ENCODE data around the gene GAK. TPM values are rescaled to one million over a fixed set of nuclear protein-coding genes. Genes with fewer than 3 reads are reported as not detected.

The GAK gene
- total RNA-seq, 2 donors from 2014 or later: 104 to 121 TPM

GRCh38 chr4:911871-912490 is 20.1 kb downstream of the GAK start:
- WGBS, 2 experiments (ENCODE audit: insufficient coverage in 1 of 2, insufficient read length in 1 of 2): 88 to 89% methylated on average over 22 to 29 of the region's 29 CpGs
- H3K27ac ChIP-seq (ENCODE audit: low read depth, low read length): no peak overlapping the region

GRCh38 chr4:911221-911751 is 20.8 kb downstream of the GAK start:
- Histone ChIP-seq H3K9me3 (ENCODE audit: control insufficient read depth, low read length) (no peaks in the 10 kb centered on the region), H3K27me3 (ENCODE audit: control insufficient read depth, insufficient read depth, low read length, poor library complexity, severe bottlenecking) (no peaks in the 10 kb centered on the region), H3K36me3 (ENCODE audit: control insufficient read depth, insufficient read depth, low read length) (peaks cover 13% of the 10 kb centered on the region), H3K4me1 (ENCODE audit: control insufficient read depth, insufficient read depth, low read length) (no peaks in the 10 kb centered on the region), H3K9ac (ENCODE audit: extremely low read depth, low read length, poor library complexity, severe bottlenecking) (no peak overlapping the region), H3K27ac (ENCODE audit: low read depth, low read length) (no peak overlapping the region), H3K4me3 (ENCODE audit: low read length) (no peak overlapping the region)
- Mint-ChIP-seq H3K27me3 (ENCODE audit: insufficient read depth) (no peaks in the 10 kb centered on the region), H3K4me3 (no peak overlapping the region), H3K27ac (peak overlapping the region; percentile 39), H3K9me3 (no peaks in the 10 kb centered on the region), H3K36me3 (ENCODE audit: low read depth) (peaks cover 25% of the 10 kb centered on the region), H3K4me1 (peaks cover 10% of the 10 kb centered on the region)
- TF ChIP-seq CTCF (conservative IDR thresholded peaks at IDR 0.05): no peak
- 94 to 95% methylated on average over 12 to 23 of the region's 23 CpGs for WGBS, 2 experiments (ENCODE audit: insufficient coverage in 1 of 2, insufficient read length in 1 of 2)
- no peak for DNase-seq

More at GRCh38 chr4:911871-912490, 20.1 kb downstream of the GAK start:
- Mint-ChIP-seq H3K36me3 (ENCODE audit: low read depth) (peaks cover 19% of the 10 kb centered on the region), H3K27ac (no peak overlapping the region), H3K4me3 (no peak overlapping the region), H3K27me3 (ENCODE audit: insufficient read depth) (no peaks in the 10 kb centered on the region), H3K9me3 (no peaks in the 10 kb centered on the region), H3K4me1 (peaks cover 10% of the 10 kb centered on the region)
- Histone ChIP-seq H3K4me1 (ENCODE audit: control insufficient read depth, insufficient read depth, low read length) (no peaks in the 10 kb centered on the region), H3K9ac (ENCODE audit: extremely low read depth, low read length, poor library complexity, severe bottlenecking) (no peak overlapping the region), H3K27me3 (ENCODE audit: control insufficient read depth, insufficient read depth, low read length, poor library complexity, severe bottlenecking) (no peaks in the 10 kb centered on the region), H3K9me3 (ENCODE audit: control insufficient read depth, low read length) (no peaks in the 10 kb centered on the region), H3K36me3 (ENCODE audit: control insufficient read depth, insufficient read depth, low read length) (peaks cover 13% of the 10 kb centered on the region), H3K4me3 (ENCODE audit: low read length) (no peak overlapping the region)
- no peak for TF ChIP-seq CTCF (conservative IDR thresholded peaks at IDR 0.05)
- no peak for DNase-seq

- Mint-ChIP-seq H3K36me3 (ENCODE audit: low read depth) (peaks cover 32% of the 10 kb centered on the region), H3K4me1 (peaks cover 6% of the 10 kb centered on the region), H3K27me3 (ENCODE audit: insufficient read depth) (no peaks in the 10 kb centered on the region), H3K27ac (peak overlapping the region; percentile 39), H3K9me3 (peaks cover 5% of the 10 kb centered on the region), H3K4me3 (no peak overlapping the region)
- H3K27me3 ChIP-seq (ENCODE audit: control insufficient read depth, insufficient read depth, low read length, poor library complexity, severe bottlenecking): no peaks in the 10 kb centered on the region
- 94 to 96% methylated on average over 17 to 25 of the region's 26 CpGs for WGBS, 2 experiments (ENCODE audit: insufficient coverage in 1 of 2, insufficient read length in 1 of 2)
- H3K27ac ChIP-seq (ENCODE audit: low read depth, low read length): no peak overlapping the region
- no peaks in the 10 kb centered on the region for H3K9me3 ChIP-seq (ENCODE audit: control insufficient read depth, low read length)
- no peak overlapping the region for H3K4me3 ChIP-seq (ENCODE audit: low read length)
- H3K36me3 ChIP-seq (ENCODE audit: control insufficient read depth, insufficient read depth, low read length): peaks cover 13% of the 10 kb centered on the region
- TF ChIP-seq CTCF (conservative IDR thresholded peaks at IDR 0.05): no peak
- no peak overlapping the region for H3K9ac ChIP-seq (ENCODE audit: extremely low read depth, low read length, poor library complexity, severe bottlenecking)
- H3K4me1 ChIP-seq (ENCODE audit: control insufficient read depth, insufficient read depth, low read length): no peaks in the 10 kb centered on the region
- DNase-seq: no peak
Measured at GRCh38 chr4:910366-911091, 21.6 kb downstream of the GAK start.
